KOPT-K1 (cell line): ENCODE results near the gene NR2C2.
A peak's percentile ranks its signal among the peaks of the same experiment; 100 is the strongest.
"Not testable (repeated sequence)": the region's sequence is repeated elsewhere in the genome, so short reads cannot be mapped to it uniquely, and the experiment has no call there.

Experiments used
- H3K27ac ChIP-seq: fragments of 200-600 bp; sonication (generic); 2 replicates; pipeline ENCODE4 v1.5.1; 2016; ENCODE audit warnings: antibody characterized with exemption, mild to moderate bottlenecking, low read depth, low read length; ENCODE audit not compliant: poor library complexity, severe bottlenecking
- H3K36me3 ChIP-seq: fragments of 200-600 bp; sonication (generic); 2 replicates; pipeline ENCODE4 v1.5.1; 2017; ENCODE audit warnings: antibody characterized with exemption, mild to moderate bottlenecking, low read length, moderate library complexity; ENCODE audit not compliant: insufficient read depth
- H3K9me3 ChIP-seq: fragments of 200-600 bp; sonication (generic); 2 replicates; pipeline ENCODE4 v1.5.1; 2017; ENCODE audit warnings: antibody characterized with exemption, low read length, mild to moderate bottlenecking; ENCODE audit not compliant: insufficient read depth, poor library complexity, severe bottlenecking

The NR2C2 gene

DNA sequence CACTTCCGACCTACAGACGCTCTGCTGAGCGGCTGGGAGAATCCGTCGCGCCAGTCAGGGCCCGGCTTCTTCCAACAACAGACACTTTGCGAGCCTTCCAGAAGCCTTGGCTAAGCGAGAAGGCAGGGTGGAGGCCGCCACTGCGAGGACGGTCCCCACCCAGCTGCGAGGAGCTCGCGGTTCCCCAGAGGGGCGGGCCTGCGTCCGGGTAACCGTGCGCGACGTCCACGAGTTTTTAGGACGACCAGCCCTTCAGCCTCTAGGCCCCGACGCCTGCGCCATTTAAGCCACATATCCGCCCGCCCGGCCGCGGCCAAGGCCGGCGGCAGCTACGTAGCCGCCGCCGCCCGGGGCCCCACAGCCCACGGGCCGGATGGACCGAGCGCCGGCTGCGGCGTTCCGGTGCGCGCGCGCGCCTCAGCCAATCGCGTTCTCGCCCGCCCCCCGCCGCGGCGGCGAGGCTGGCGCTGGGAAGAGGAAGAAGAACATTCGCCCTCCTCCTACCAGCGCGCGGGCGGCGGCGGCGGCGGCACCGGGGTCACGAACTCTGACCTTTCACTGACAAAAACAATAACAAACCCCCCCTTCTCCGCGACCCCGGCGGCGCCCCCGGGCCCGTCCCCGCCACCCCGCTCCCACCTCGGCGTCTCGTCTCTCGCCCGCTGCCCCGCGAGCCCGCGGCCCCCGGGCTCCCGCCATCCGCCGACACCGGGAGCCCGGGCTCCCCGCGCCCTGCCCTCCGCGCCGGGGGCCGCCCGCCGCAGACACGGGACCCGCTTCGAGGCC lies at the start of gene NR2C2:
NR2C2 (plus strand) TSS at position 484 of the 786 bp plus-strand sequence. CDS start 56,332 bp downstream, outside the sequence.
- peaks cover 57% of the 10 kb centered on the region for H3K36me3 ChIP-seq

GRCh38 chr3:14898929-14899328 lies 48.5 kb upstream of the NR2C2 start:
- no peaks in the 10 kb centered on the region for H3K9me3 ChIP-seq
- H3K27ac ChIP-seq: peak overlapping the region; percentile 46
- H3K36me3 ChIP-seq: no peaks in the 10 kb centered on the region

More for the DNA sequence above, at the start of gene NR2C2:
- H3K9me3 ChIP-seq: no peaks in the 10 kb centered on the region
- peak within 1 kb of the TSS; percentile 94 for H3K27ac ChIP-seq

DNA sequence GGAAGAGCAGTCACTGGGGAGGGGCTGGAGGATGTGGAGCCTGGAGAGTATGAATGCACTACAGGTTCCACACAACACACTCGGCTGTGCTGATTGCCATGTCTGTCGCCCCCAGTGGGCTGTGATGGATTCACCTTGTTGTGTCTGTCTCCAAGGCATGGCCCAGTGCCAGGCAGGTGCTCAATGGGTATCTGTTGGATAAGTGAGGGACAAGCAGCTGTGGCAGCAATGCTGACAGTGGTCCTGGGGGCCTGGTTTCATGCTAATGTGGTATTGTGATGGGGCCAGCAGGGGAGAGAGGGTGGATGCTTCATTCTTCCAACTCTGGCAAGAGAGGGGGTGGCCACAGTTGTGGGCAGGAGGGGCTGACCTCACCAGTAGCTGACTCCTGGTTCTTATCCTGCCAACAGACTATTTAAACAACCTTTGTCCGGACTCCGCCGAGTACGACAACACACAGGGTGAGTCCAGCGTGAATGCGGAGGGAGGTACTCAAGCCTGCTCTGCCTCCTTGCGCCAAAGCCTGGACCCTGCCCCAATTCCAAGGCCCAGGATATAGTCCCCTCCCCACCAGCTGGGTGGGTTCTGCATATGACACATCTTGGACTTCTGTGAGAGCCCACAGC lies 47.3 kb upstream of the NR2C2 start:
- 0 out of 2 replicates have a peak, but pooled peaks cover 2% of the 10 kb centered on the region for H3K36me3 ChIP-seq
- peaks cover 2% of the 10 kb centered on the region for H3K9me3 ChIP-seq
- H3K27ac ChIP-seq: peak overlapping the region; percentile 48

GRCh38 chr3:14900881-14901873 lies 46.2 kb upstream of the NR2C2 start:
- Histone ChIP-seq H3K9me3 (peaks cover 10% of the 10 kb centered on the region), H3K36me3 (0 out of 2 replicates have a peak, but pooled peaks cover 6% of the 10 kb centered on the region), H3K27ac (peak overlapping the region; percentile 48)

- Histone ChIP-seq H3K9me3 (peaks cover 10% of the 10 kb centered on the region), H3K27ac (no peak overlapping the region), H3K36me3 (0 out of 2 replicates have a peak, but pooled peaks cover 6% of the 10 kb centered on the region)
These were observed 44.7 kb upstream of the NR2C2 start for GRCh38 chr3:14902719-14903118.

DNA sequence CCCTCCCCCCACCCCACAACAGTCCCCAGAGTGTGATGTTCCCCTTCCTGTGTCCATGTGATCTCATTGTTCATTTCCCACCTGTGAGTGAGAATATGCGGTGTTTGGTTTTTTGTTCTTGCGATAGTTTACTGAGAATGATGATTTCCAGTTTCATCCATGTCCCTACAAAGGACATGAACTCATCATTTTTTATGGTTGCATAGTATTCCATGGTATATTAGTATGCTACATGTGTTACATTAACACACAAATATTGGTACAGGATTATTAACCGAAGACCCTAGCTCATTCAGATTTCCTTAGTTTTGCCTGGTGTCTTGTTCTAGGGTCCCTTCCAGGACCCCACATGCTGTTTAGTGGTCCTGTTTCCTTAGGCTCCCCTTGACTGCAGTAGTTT lies 43.9 kb upstream of the NR2C2 start:
- H3K36me3 ChIP-seq, H3K9me3 ChIP-seq: not testable (repeated sequence)

DNA sequence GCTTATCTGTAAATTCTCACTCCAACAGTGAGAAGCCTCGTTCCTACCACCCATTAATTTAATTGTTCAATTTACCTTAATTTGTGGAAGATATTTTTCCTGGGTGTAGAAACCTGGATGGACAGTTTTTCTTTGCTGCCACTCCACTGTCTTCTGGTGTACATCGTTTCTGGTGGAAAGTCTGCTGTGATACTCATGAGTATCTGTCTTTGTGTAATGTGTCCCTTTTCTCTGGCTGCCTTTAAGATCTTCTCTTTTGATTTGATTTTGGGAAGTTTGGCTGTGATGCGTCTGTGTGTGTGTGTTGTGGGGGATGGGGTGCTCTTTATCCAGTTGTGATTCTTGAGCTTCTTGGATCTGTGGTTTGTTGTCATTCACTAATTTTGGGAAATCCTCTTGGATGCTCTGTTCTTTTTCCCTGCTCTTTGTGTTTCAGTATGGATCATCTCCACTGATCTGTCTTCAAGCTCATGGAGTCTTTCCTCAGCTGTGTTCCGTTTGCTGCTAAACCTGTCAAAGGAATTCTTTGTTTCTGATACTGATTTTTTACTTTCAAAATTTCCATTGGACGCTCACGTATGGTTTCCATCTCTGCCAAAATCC lies 42.2 kb upstream of the NR2C2 start:
- Histone ChIP-seq H3K27ac (peak overlapping the region; percentile 79), H3K36me3 (0 out of 2 replicates have a peak, but pooled peaks cover 6% of the 10 kb centered on the region), H3K9me3 (peaks cover 10% of the 10 kb centered on the region)

More for the DNA sequence above, 43.9 kb upstream of the NR2C2 start:
- not testable (repeated sequence) for H3K27ac ChIP-seq

GRCh38 chr3:14906355-14906971 lies 40.9 kb upstream of the NR2C2 start:
- H3K9me3 ChIP-seq: peaks cover 10% of the 10 kb centered on the region

GRCh38 chr3:14907043-14907966 lies 40.1 kb upstream of the NR2C2 start:
- peak overlapping the region; percentile 79 for H3K27ac ChIP-seq
- peaks cover 10% of the 10 kb centered on the region for H3K9me3 ChIP-seq
- peaks cover 6% of the 10 kb centered on the region; the same call in 1 of the 2 replicates for H3K36me3 ChIP-seq

More at GRCh38 chr3:14906355-14906971, 40.9 kb upstream of the NR2C2 start:
- peaks cover 6% of the 10 kb centered on the region; the same call in 1 of the 2 replicates for H3K36me3 ChIP-seq
- H3K27ac ChIP-seq: peak overlapping the region; percentile 79

DNA sequence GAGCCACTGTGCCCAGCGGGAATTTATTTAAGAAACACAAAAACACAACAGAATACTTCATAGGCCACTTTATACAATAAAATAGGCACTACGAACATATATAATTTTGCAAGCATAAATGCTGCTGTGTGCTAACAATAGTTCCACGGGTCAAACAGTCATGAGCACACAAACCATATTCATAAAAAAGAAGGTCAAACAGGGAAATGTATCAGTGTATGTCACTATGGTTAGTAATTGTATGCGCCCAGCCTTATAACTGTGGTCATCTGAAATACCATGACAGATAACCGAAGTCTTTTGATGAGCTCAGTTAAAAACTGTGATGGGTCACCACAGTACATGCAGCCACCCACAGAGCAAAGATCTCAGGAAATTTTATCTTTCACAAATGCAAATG lies 38.1 kb upstream of the NR2C2 start:
- H3K36me3 ChIP-seq: peaks cover 6% of the 10 kb centered on the region; the same call in 1 of the 2 replicates
- no peak overlapping the region for H3K27ac ChIP-seq
- peaks cover 10% of the 10 kb centered on the region for H3K9me3 ChIP-seq

DNA sequence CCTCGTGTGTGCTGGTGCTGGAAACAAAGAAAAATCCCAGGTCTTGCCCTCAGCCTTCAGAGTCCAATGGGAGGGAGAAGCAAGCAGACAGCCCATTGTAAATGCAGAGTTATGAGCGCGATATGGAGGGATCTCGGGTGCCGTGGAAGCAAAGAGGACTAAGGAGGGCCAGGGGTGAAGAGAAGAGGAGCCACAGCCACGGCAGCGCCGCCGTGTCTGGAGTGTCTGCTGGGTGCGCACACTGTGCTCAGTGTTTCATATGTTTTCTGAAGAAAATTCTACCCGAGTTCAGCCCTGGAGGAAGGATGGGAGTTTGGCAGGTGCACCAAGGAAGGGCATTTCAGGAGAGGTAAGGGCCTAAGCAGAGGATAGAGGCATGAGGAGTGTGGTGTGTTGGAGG lies 35.7 kb upstream of the NR2C2 start:
- Histone ChIP-seq H3K27ac (peak overlapping the region; percentile 30), H3K9me3 (no peaks in the 10 kb centered on the region), H3K36me3 (no peaks in the 10 kb centered on the region; the same call in 1 of the 2 replicates)

DNA sequence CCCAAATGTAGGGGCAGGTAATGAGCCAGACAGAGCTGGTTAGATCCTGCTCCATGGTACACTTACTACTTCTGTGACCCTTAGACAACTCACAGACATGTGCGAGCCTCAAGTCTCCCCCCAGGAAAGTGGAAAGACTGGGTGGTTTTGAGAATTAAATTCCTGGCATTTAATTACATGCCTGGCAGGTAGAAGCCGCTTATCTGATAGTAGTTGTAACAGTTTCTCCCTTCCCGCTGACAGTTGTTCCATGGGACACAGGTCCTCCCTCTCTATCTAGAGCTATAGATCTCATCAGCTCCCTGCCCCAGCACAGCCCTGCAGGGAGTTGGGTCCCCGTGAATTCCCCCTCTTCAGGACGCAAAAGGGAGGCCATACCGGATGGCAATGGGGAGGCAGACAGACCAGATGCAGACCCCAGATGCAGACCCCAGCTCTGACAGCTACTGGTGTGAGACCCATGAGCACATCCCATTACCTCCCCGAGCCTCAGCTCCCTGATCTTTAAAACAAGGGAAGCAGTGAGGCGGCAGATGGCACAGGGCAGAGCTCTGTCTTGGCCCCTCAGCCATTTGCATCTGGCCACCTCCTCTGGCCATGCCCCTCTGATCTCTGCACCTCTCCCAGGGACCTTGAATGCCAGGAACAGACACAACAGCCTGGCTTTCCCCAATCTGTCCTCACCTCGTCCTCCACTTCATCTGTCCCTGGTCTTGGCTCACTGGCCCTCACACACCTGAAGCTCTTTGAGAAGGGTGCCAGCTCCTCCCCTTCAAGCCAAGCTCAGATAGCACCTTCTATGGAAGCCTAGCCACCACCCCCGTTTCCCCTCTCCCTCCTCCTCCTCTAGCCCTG lies 34.1 kb upstream of the NR2C2 start:
- H3K9me3 ChIP-seq: no peaks in the 10 kb centered on the region
- H3K27ac ChIP-seq: peak overlapping the region; percentile 43
- H3K36me3 ChIP-seq: peaks cover 6% of the 10 kb centered on the region; the same call in 1 of the 2 replicates
